Liver (tissue), 3 donors: ENCODE results near the gene KPNB1.

Experiments
- ATF3 ChIP-seq: IDR thresholded peaks from 2 replicates; pipeline ENCODE4 v1.6.1; 2016; ENCODE audit warnings: antibody characterized with exemption
- CTCF ChIP-seq: fragments of 150-350 bp; IDR thresholded peaks from 2 replicates; pipeline ENCODE4 v1.5.1; 2017; ENCODE audit warnings: improper control_type of control experiment, low read depth, low read length; ENCODE audit not compliant: missing input control
- EGR1 ChIP-seq, 2 donors: IDR thresholded peaks; 2 replicates each; pipeline ENCODE4 v1.6.1; 2016 to 2018; ENCODE audit warnings: antibody characterized with exemption in 2 of 2, low read depth in 2 of 2
- FOXA1 ChIP-seq: IDR thresholded peaks from 2 replicates; pipeline ENCODE4 v1.6.1; 2016; ENCODE audit warnings: antibody characterized with exemption
- GABPA ChIP-seq, 2 donors: IDR thresholded peaks in 1 of 2; conservative IDR thresholded peaks in 1 of 2; 2 replicates each; pipeline ENCODE4 v1.6.1; 2016; ENCODE audit warnings: antibody characterized with exemption in 2 of 2, mild to moderate bottlenecking in 1 of 2, moderate library complexity in 1 of 2
- HNF4A ChIP-seq, 2 donors: conservative IDR thresholded peaks; 2 replicates each; pipeline ENCODE4 v1.6.1; 2016; ENCODE audit warnings: antibody characterized with exemption in 2 of 2, mild to moderate bottlenecking in 2 of 2
- JUND ChIP-seq, 2 donors: IDR thresholded peaks; 2 replicates each; pipeline ENCODE4 v1.6.1; 2016; ENCODE audit warnings: antibody characterized with exemption in 2 of 2
- MAX ChIP-seq: IDR thresholded peaks from 2 replicates; pipeline ENCODE4 v1.6.1; 2016; ENCODE audit warnings: antibody characterized with exemption
- RAD21 ChIP-seq, 2 donors: IDR thresholded peaks; 2 replicates each; pipeline ENCODE4 v1.6.1; 2016; ENCODE audit warnings: antibody characterized with exemption in 2 of 2, mild to moderate bottlenecking in 2 of 2
- REST ChIP-seq: IDR thresholded peaks from 2 replicates; pipeline ENCODE4 v1.6.1; 2016; ENCODE audit warnings: antibody characterized with exemption, mild to moderate bottlenecking
- TAF1 ChIP-seq: conservative IDR thresholded peaks from 2 replicates; pipeline ENCODE4 v1.6.1; 2016; ENCODE audit warnings: antibody characterized with exemption, mild to moderate bottlenecking
- YY1 ChIP-seq: IDR thresholded peaks from 2 replicates; pipeline ENCODE4 v1.6.1; 2016; ENCODE audit warnings: antibody characterized with exemption, mild to moderate bottlenecking
- ZBTB33 ChIP-seq: IDR thresholded peaks from 2 replicates; pipeline ENCODE4 v1.6.1; 2016; ENCODE audit warnings: antibody characterized with exemption
- donor health status: healthy.
- donor health status: healthy.

GRCh38 chr17:47698749-47699535, 49.2 kb downstream of the KPNB1 start:
- TF ChIP-seq RAD21 (IDR thresholded peaks at IDR 0.05) (peak; percentile 68 to 78), CTCF (peak; percentile 80), FOXA1 (no peak), YY1 (no peak), MAX (no peak), REST (no peak), EGR1 (IDR thresholded peaks at IDR 0.05; ENCODE audit: low read depth in 2 of 2) (no peak), ATF3 (no peak), GABPA (IDR thresholded peaks at IDR 0.05 in 1 of 2, conservative IDR thresholded peaks at IDR 0.05 in 1 of 2) (no peak), HNF4A (conservative IDR thresholded peaks at IDR 0.05) (no peak), JUND (IDR thresholded peaks at IDR 0.05) (no peak), ZBTB33 (no peak), TAF1 (no peak)
